ENCODE data around the gene PTPRG. TPM values are rescaled to one million over a fixed set of nuclear protein-coding genes. Genes with fewer than 3 reads are reported as not detected.

Gene PTPRG
- total RNA-seq, 3 donors from 2014 or later (not counting 1 experiment from before 2014, with no cell fraction given): 1.0 to 2.9 (median 2.5) TPM

GRCh38 chr3:61946570-61947324 is 385.4 kb downstream of the PTPRG start:
- 87% methylated on average over 7 of the region's 7 CpGs for WGBS (ENCODE audit: insufficient coverage)
- Histone ChIP-seq H3K4me3 (ENCODE audit: low read length) (no peak overlapping the region), H3K4me1 (ENCODE audit: control insufficient read depth, insufficient read depth, low read length) (no peaks in the 10 kb centered on the region), H3K27me3 (ENCODE audit: control insufficient read depth, insufficient read depth, low read length) (no peaks in the 10 kb centered on the region), H3K9me3 (ENCODE audit: control insufficient read depth, insufficient read depth, low read length) (no peaks in the 10 kb centered on the region), H3K27ac (ENCODE audit: low read length) (no peak overlapping the region), H3K36me3 (ENCODE audit: control insufficient read depth, insufficient read depth, low read length) (no peaks in the 10 kb centered on the region)
- ATAC-seq (no peak), DNase-seq (no peak)
- no peak overlapping the region for H3K27ac Mint-ChIP-seq
- no peaks in the 10 kb centered on the region for H3K36me3 Mint-ChIP-seq
- no peak for TF ChIP-seq CTCF (IDR thresholded peaks at IDR 0.05)
- peaks cover 2 to 3% of the 10 kb centered on the region in 2 donors for H3K9me3 Mint-ChIP-seq
- H3K4me3 Mint-ChIP-seq: no peak overlapping the region
- intact Hi-C loops (cut with micrococcal nuclease): no loop called here
- no peaks in the 10 kb centered on the region for H3K4me1 Mint-ChIP-seq
- no peaks in the 10 kb centered on the region for H3K27me3 Mint-ChIP-seq (ENCODE audit: low read depth in 2 of 2)

GRCh38 chr3:61947456-61947855 is 386.1 kb downstream of the PTPRG start:
- no peaks in the 10 kb centered on the region for H3K36me3 ChIP-seq (ENCODE audit: control insufficient read depth, insufficient read depth, low read length)
- H3K27me3 ChIP-seq (ENCODE audit: control insufficient read depth, insufficient read depth, low read length): no peaks in the 10 kb centered on the region
- H3K27ac Mint-ChIP-seq: no peak overlapping the region
- no peaks in the 10 kb centered on the region for H3K9me3 ChIP-seq (ENCODE audit: control insufficient read depth, insufficient read depth, low read length)
- no peak for DNase-seq
- no peak for ATAC-seq
- H3K27ac ChIP-seq (ENCODE audit: low read length): no peak overlapping the region
- H3K27me3 Mint-ChIP-seq (ENCODE audit: low read depth in 2 of 2): no peaks in the 10 kb centered on the region
- no peak overlapping the region for H3K4me3 Mint-ChIP-seq
- no peak for TF ChIP-seq CTCF (IDR thresholded peaks at IDR 0.05)
- intact Hi-C loops (cut with micrococcal nuclease): no loop called here
- no peaks in the 10 kb centered on the region for H3K36me3 Mint-ChIP-seq
- 61% methylated on average over 4 of the region's 4 CpGs for WGBS (ENCODE audit: insufficient coverage)
- no peaks in the 10 kb centered on the region for H3K4me1 Mint-ChIP-seq
- H3K4me3 ChIP-seq (ENCODE audit: low read length): no peak overlapping the region
- no peaks in the 10 kb centered on the region for H3K4me1 ChIP-seq (ENCODE audit: control insufficient read depth, insufficient read depth, low read length)
- peaks cover 2 to 3% of the 10 kb centered on the region in 2 donors for H3K9me3 Mint-ChIP-seq

GRCh38 chr3:61948699-61949305 is 387.4 kb downstream of the PTPRG start:
- no peaks in the 10 kb centered on the region for H3K4me1 ChIP-seq (ENCODE audit: control insufficient read depth, insufficient read depth, low read length)
- DNase-seq (no peak), ATAC-seq (no peak)
- Mint-ChIP-seq H3K27ac (no peak overlapping the region), H3K36me3 (no peaks in the 10 kb centered on the region), H3K27me3 (ENCODE audit: low read depth in 2 of 2) (no peaks in the 10 kb centered on the region), H3K4me3 (no peak overlapping the region), H3K9me3 (peaks cover 0 to 2% of the 10 kb centered on the region in 2 donors), H3K4me1 (no peaks in the 10 kb centered on the region)
- TF ChIP-seq CTCF (IDR thresholded peaks at IDR 0.05): no peak
- no peaks in the 10 kb centered on the region for H3K27me3 ChIP-seq (ENCODE audit: control insufficient read depth, insufficient read depth, low read length)
- no peak overlapping the region for H3K4me3 ChIP-seq (ENCODE audit: low read length)
- no peak overlapping the region for H3K27ac ChIP-seq (ENCODE audit: low read length)
- 98% methylated on average over 3 of the region's 5 CpGs for WGBS (ENCODE audit: insufficient coverage)
- intact Hi-C loops (cut with micrococcal nuclease): no loop called here
- no peaks in the 10 kb centered on the region for H3K9me3 ChIP-seq (ENCODE audit: control insufficient read depth, insufficient read depth, low read length)
- H3K36me3 ChIP-seq (ENCODE audit: control insufficient read depth, insufficient read depth, low read length): no peaks in the 10 kb centered on the region

Measured in natural killer cell (primary cell).